ENCODE measurements around the gene FBXW8. TPM values are rescaled to one million over a fixed set of nuclear protein-coding genes. Genes with fewer than 3 reads are reported as not detected.

FBXW8 gene
- total RNA-seq, 2 experiments from 2014 or later = 7.3 to 8.0 TPM

- DNase-seq = no peak
- Mint-ChIP-seq H3K36me3 (peaks cover 35% of the 10 kb centered on the region), H3K9me3 (no peaks in the 10 kb centered on the region), H3K27ac (no peak overlapping the region), H3K4me3 (no peak overlapping the region), H3K4me1 (peaks cover 51% of the 10 kb centered on the region), H3K27me3 (no peaks in the 10 kb centered on the region)
Measured at GRCh38 chr12:116927244-116927940, 16.6 kb downstream of the FBXW8 start.

- Mint-ChIP-seq H3K9me3 (no peaks in the 10 kb centered on the region), H3K4me3 (no peak overlapping the region), H3K36me3 (peaks cover 35% of the 10 kb centered on the region), H3K27ac (no peak overlapping the region), H3K4me1 (peaks cover 44% of the 10 kb centered on the region), H3K27me3 (no peaks in the 10 kb centered on the region)
- no peak for DNase-seq
Measured at GRCh38 chr12:116928504-116928903, 17.8 kb downstream of the FBXW8 start.

GRCh38 chr12:116929885-116930284, 19.1 kb downstream of the FBXW8 start:
- Mint-ChIP-seq H3K27ac (no peak overlapping the region), H3K9me3 (no peaks in the 10 kb centered on the region), H3K4me1 (peaks cover 34% of the 10 kb centered on the region), H3K36me3 (peaks cover 40% of the 10 kb centered on the region), H3K4me3 (no peak overlapping the region), H3K27me3 (no peaks in the 10 kb centered on the region)
- no peak for DNase-seq

- no peaks in the 10 kb centered on the region for H3K9me3 Mint-ChIP-seq
- peaks cover 44% of the 10 kb centered on the region for H3K36me3 Mint-ChIP-seq
- H3K4me1 Mint-ChIP-seq = peaks cover 16% of the 10 kb centered on the region
- H3K27me3 Mint-ChIP-seq = no peaks in the 10 kb centered on the region
- H3K27ac Mint-ChIP-seq = no peak overlapping the region
- no peak overlapping the region for H3K4me3 Mint-ChIP-seq
- no peak for DNase-seq
Measured at GRCh38 chr12:116931665-116932064, 20.9 kb downstream of the FBXW8 start.

- Mint-ChIP-seq H3K36me3 (peaks cover 47% of the 10 kb centered on the region), H3K27me3 (no peaks in the 10 kb centered on the region), H3K27ac (no peak overlapping the region), H3K4me1 (peaks cover 12% of the 10 kb centered on the region), H3K4me3 (no peak overlapping the region), H3K9me3 (no peaks in the 10 kb centered on the region)
- DNase-seq = no peak
Measured at GRCh38 chr12:116933091-116933490, 22.3 kb downstream of the FBXW8 start.

GRCh38 chr12:116933512-116934246, 22.9 kb downstream of the FBXW8 start:
- Mint-ChIP-seq H3K9me3 (no peaks in the 10 kb centered on the region), H3K27ac (no peak overlapping the region), H3K27me3 (no peaks in the 10 kb centered on the region), H3K4me3 (no peak overlapping the region), H3K4me1 (peaks cover 12% of the 10 kb centered on the region), H3K36me3 (peaks cover 42% of the 10 kb centered on the region)
- DNase-seq = no peak

- Mint-ChIP-seq H3K27ac (no peak overlapping the region), H3K36me3 (peaks cover 32% of the 10 kb centered on the region), H3K9me3 (no peaks in the 10 kb centered on the region), H3K4me1 (peaks cover 11% of the 10 kb centered on the region), H3K4me3 (no peak overlapping the region), H3K27me3 (no peaks in the 10 kb centered on the region)
- DNase-seq = no peak
Measured at GRCh38 chr12:116934908-116935705, 24.4 kb downstream of the FBXW8 start.

- no peaks in the 10 kb centered on the region for H3K27me3 Mint-ChIP-seq
- peaks cover 42% of the 10 kb centered on the region for H3K36me3 Mint-ChIP-seq
- H3K27ac Mint-ChIP-seq = no peak overlapping the region
Measured at GRCh38 chr12:116937640-116938039, 26.9 kb downstream of the FBXW8 start.

GRCh38 chr12:116939734-116940133, 29.0 kb downstream of the FBXW8 start:
- DNase-seq = no peak
- H3K4me1 Mint-ChIP-seq = peaks cover 8% of the 10 kb centered on the region
- no peak overlapping the region for H3K4me3 Mint-ChIP-seq
- no peaks in the 10 kb centered on the region for H3K27me3 Mint-ChIP-seq
- H3K27ac Mint-ChIP-seq = no peak overlapping the region
- peaks cover 6% of the 10 kb centered on the region for H3K9me3 Mint-ChIP-seq
- H3K36me3 Mint-ChIP-seq = peaks cover 53% of the 10 kb centered on the region

More at GRCh38 chr12:116937640-116938039, 26.9 kb downstream of the FBXW8 start:
- peaks cover 2% of the 10 kb centered on the region for H3K9me3 Mint-ChIP-seq
- no peak for DNase-seq
- peaks cover 10% of the 10 kb centered on the region for H3K4me1 Mint-ChIP-seq
- no peak overlapping the region for H3K4me3 Mint-ChIP-seq

GRCh38 chr12:116941188-116941587, 30.4 kb downstream of the FBXW8 start:
- Mint-ChIP-seq H3K9me3 (peaks cover 6% of the 10 kb centered on the region), H3K36me3 (peaks cover 51% of the 10 kb centered on the region), H3K4me3 (no peak overlapping the region), H3K4me1 (peaks cover 8% of the 10 kb centered on the region), H3K27me3 (no peaks in the 10 kb centered on the region), H3K27ac (no peak overlapping the region)
- DNase-seq = no peak

GRCh38 chr12:116943419-116944372, 32.9 kb downstream of the FBXW8 start:
- Mint-ChIP-seq H3K9me3 (peaks cover 6% of the 10 kb centered on the region), H3K4me1 (peaks cover 2% of the 10 kb centered on the region), H3K36me3 (peaks cover 46% of the 10 kb centered on the region), H3K27me3 (no peaks in the 10 kb centered on the region), H3K27ac (no peak overlapping the region), H3K4me3 (no peak overlapping the region)
- no peak for DNase-seq

GRCh38 chr12:116945886-116946550, 35.3 kb downstream of the FBXW8 start:
- no peak overlapping the region for H3K4me3 Mint-ChIP-seq
- H3K9me3 Mint-ChIP-seq = peaks cover 6% of the 10 kb centered on the region
- H3K4me1 Mint-ChIP-seq = no peaks in the 10 kb centered on the region
- H3K36me3 Mint-ChIP-seq = peaks cover 41% of the 10 kb centered on the region
- H3K27ac Mint-ChIP-seq = no peak overlapping the region
- no peak for DNase-seq
- no peaks in the 10 kb centered on the region for H3K27me3 Mint-ChIP-seq

GRCh38 chr12:116948298-116948697, 37.5 kb downstream of the FBXW8 start:
- no peaks in the 10 kb centered on the region for H3K27me3 Mint-ChIP-seq
- no peak for DNase-seq
- H3K4me3 Mint-ChIP-seq = no peak overlapping the region
- H3K27ac Mint-ChIP-seq = no peak overlapping the region
- H3K4me1 Mint-ChIP-seq = no peaks in the 10 kb centered on the region
- H3K36me3 Mint-ChIP-seq = peaks cover 24% of the 10 kb centered on the region
- H3K9me3 Mint-ChIP-seq = peaks cover 2% of the 10 kb centered on the region
